ENCODE data around the gene XPR1. TPM values are rescaled to one million over a fixed set of nuclear protein-coding genes. Genes with fewer than 3 reads are reported as not detected.

XPR1 gene
- total RNA-seq, 1 donor from 2014 or later = 53.6 TPM

DNA sequence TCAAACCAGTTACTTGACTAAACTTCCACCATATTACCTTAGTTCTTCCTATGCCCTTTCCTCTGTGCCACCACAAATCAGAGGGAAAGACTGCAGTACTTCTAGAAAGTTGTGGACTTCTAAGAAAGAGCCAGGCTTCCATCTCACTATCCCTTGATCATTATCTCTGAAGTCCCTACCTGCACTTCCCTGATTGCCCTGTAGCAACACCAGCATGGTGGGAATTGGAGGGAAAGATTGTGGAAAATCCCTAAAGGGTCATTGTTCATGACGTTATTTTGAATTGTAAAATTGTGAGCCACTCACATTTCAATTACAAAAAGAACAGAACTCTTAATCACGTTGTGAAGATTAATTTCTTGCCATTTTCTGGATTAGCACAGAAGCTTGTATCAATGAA is 257.5 kb downstream of the XPR1 start:
- no peak for DNase-seq (ENCODE audit: low read depth)

GRCh38 chr1:180892272-180892671 is 260.4 kb downstream of the XPR1 start:
- DNase-seq (ENCODE audit: low read depth) = no peak

DNA sequence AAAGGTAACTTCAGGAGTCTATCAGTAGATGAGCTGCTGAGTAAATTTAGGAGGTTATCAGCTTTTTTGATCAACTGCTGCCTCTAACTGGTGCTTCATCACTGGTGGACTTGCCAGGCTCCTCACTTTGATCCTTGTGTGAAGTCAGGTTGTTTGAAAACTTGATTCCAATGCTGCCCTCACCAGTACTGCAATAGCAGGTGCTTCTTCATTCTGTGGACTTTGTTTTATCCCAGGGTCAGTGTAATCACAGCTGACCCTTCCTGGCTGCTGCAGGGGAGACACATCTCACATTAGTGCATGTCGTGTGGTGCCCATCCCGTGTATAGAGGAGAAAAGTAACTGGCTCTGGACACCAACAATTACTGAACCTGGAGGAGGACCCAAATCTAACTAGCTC is 260.9 kb downstream of the XPR1 start:
- DNase-seq (ENCODE audit: low read depth) = no peak

- no peak for DNase-seq (ENCODE audit: low read depth)
Measured at GRCh38 chr1:180893614-180894013, 261.8 kb downstream of the XPR1 start.

GRCh38 chr1:180896161-180896560 is 264.3 kb downstream of the XPR1 start:
- no peak for DNase-seq (ENCODE audit: low read depth)

DNA sequence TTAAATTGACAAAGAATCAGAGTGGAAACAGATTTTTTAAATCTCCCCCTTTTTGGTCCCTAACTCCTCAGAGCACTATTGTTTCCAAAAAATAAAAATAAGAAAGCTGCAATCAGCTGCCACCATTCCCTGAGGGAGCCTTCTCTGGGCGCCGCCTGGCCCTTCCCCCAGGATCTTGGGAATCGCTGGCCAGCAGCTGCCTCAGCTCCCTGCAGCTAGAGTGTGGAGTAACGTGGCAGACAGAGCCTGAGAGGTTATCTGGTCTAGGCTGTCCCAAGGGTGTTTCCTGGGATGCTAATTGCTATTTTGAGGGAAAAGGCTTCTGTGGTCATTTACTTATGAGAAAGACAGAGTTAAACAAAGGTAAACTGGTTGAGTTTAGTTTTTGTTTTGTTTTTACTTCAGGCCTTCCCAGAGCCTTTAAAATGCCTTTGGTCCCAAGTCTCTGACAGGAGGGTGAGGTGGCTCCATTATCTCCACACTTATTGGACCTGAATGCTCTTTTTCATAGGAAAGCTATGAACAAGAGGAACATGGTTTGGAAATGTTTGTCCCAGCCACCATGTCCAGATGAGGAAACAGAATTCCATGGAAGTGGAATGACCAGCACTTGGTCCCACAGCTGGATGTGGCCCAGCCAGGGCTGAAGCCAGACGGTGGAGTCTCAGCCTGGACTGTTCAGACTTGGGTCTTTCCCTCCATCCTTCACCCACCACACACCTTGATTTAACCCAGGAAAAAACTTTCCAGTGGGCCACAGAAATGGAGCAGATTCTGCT is 266.8 kb downstream of the XPR1 start:
- no peak for DNase-seq (ENCODE audit: low read depth)

- DNase-seq (ENCODE audit: low read depth) = no peak
Measured at GRCh38 chr1:180899262-180899661, 267.4 kb downstream of the XPR1 start.

DNA sequence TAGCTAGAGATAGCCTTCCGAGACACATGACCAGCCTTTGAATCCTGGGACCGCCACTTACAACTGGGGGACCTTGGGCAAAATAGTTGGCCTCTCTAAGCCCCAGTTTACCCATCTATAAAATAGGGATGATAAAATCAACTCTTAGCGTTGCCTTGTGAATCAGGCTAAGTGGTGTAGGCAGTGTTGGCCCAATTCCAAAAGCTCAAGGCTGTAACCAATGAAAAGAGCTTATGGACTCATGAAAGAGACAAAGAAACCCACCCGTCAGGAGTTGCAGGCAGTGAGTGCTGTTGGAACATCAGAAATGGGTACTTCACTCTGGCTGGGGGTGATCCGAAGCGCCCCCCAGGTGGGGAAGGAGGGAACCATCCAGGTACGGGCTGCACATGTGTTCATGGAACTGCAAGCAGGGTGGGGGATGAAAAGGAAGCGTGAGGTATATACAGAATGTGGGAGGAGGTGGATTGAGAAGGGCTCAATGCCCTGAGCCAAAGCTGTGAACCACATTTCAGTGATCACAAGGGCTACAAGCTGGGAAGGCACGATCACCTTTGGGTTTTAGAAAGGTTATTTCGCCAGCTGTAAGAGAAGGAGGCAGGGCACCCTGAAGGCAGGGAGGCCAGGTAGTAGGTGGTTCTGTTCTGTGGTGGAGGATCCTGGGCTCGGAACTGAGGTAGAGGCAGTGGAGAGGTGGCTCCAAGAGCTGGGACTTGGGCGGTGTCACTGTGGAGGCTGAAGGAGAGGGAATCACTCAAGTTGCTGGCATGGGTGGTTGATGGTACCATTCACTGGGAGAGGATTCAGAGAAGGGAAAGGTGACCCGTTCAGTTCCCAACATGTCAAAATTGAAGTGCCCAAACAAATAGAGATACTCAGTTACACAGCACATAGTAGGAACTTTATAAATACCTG is 269.5 kb downstream of the XPR1 start:
- DNase-seq (ENCODE audit: low read depth) = no peak

GRCh38 chr1:180902541-180902940 is 270.7 kb downstream of the XPR1 start:
- DNase-seq (ENCODE audit: low read depth) = no peak

GRCh38 chr1:180905927-180906326 is 274.1 kb downstream of the XPR1 start:
- DNase-seq (ENCODE audit: low read depth) = no peak

DNA sequence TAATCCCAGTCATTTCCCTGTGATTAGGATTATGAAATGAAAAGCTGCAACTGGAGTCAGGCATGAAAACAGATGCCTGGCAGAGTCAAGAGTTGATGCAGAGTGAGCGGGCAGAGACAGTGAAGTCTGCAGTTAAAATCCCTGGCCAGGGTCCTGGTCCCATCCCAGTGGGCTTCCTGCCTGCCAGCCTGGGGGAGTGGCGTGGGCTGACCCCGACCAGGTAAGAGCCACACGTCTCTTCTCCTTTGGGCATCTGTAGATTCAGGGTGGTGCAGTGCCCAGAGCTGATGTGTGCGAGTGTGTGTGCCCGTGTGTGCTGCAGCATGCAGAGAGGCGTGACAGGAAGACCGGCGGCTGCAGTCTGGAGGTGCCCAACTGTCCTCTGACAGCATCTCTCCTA is 274.7 kb downstream of the XPR1 start:
- no peak for DNase-seq (ENCODE audit: low read depth)

- no peak for DNase-seq (ENCODE audit: low read depth)
Measured at GRCh38 chr1:180907313-180908055, 275.7 kb downstream of the XPR1 start.

GRCh38 chr1:180908074-180908765 is 276.4 kb downstream of the XPR1 start:
- no peak for DNase-seq (ENCODE audit: low read depth)

GRCh38 chr1:180909005-180909414 is 277.2 kb downstream of the XPR1 start:
- no peak for DNase-seq (ENCODE audit: low read depth)

- DNase-seq (ENCODE audit: low read depth) = peak; percentile 61
Measured at GRCh38 chr1:180909462-180909976, 277.7 kb downstream of the XPR1 start.

GRCh38 chr1:180911640-180912191 is 279.9 kb downstream of the XPR1 start:
- peak; percentile 37 for DNase-seq (ENCODE audit: low read depth)

GRCh38 chr1:180912211-180912800 is 280.5 kb downstream of the XPR1 start:
- DNase-seq (ENCODE audit: low read depth) = no peak

GRCh38 chr1:180912801-180913565 is 281.2 kb downstream of the XPR1 start, which contains the start of gene KIAA1614:
TSS of gene KIAA1614 (plus strand) at chr1:180912897. CDS start at chr1:180913244, 347 bp downstream.
- DNase-seq (ENCODE audit: low read depth) = no peak

- DNase-seq (ENCODE audit: low read depth) = no peak
Measured at GRCh38 chr1:180915426-180915965, 283.7 kb downstream of the XPR1 start.
